MM.1S (cell line): ENCODE results near the gene MED27.

ENCODE experiments used
- DNase-seq: peaks from one replicate; pipeline ENCODE4 v3.0.0-alpha.2; 2015
- H2AFZ ChIP-seq: fragments of 300-600 bp; sonication (generic); 2 replicates; pipeline ENCODE4 v1.6.0; 2016; ENCODE audit warnings: antibody characterized with exemption, low read length
- H3F3A ChIP-seq: fragments of 300-600 bp; sonication (generic); 2 replicates; pipeline ENCODE4 v1.6.1; 2016; ENCODE audit warnings: mild to moderate bottlenecking, antibody characterized with exemption, low read length, moderate library complexity, mixed read lengths; ENCODE audit not compliant: insufficient read depth
- H3K27ac ChIP-seq: fragments of 300-600 bp; sonication (generic); 2 replicates; pipeline ENCODE4 v1.5.1; 2016; ENCODE audit warnings: mild to moderate bottlenecking, low read length
- H3K27me3 ChIP-seq: fragments of 300-600 bp; sonication (generic); replicated peaks from 2 replicates; pipeline ENCODE4 v1.6.0; 2016; ENCODE audit warnings: low read length; ENCODE audit not compliant: insufficient read depth
- H3K36me3 ChIP-seq: fragments of 300-600 bp; sonication (generic); replicated peaks from 2 replicates; pipeline ENCODE4 v1.6.1; 2016; ENCODE audit warnings: mild to moderate bottlenecking, low read length, mixed read lengths; ENCODE audit not compliant: insufficient read depth
- H3K4me1 ChIP-seq: fragments of 300-600 bp; sonication (generic); 2 replicates; pipeline ENCODE4 v1.6.1; 2016; ENCODE audit warnings: low read length, mixed read lengths
- H3K4me2 ChIP-seq: fragments of 300-600 bp; sonication (generic); 2 replicates; pipeline ENCODE4 v1.6.0; 2016; ENCODE audit warnings: low read depth, low read length
- H3K4me3 ChIP-seq: fragments of 300-600 bp; sonication (generic); 2 replicates; pipeline ENCODE4 v1.5.1; 2016; ENCODE audit warnings: low read length, mixed read lengths
- H3K79me2 ChIP-seq: fragments of 300-600 bp; sonication (generic); 2 replicates; pipeline ENCODE4 v1.6.1; 2016; ENCODE audit warnings: mixed run types, low read length, mixed read lengths
- H3K9ac ChIP-seq: fragments of 300-600 bp; sonication (generic); 2 replicates; pipeline ENCODE4 v1.6.1; 2016; ENCODE audit warnings: low read length, mixed read lengths
- H3K9me2 ChIP-seq: fragments of 300-600 bp; sonication (generic); replicated peaks from 2 replicates; pipeline ENCODE4 v1.6.1; 2016; ENCODE audit warnings: mild to moderate bottlenecking, low read length, mixed read lengths; ENCODE audit not compliant: insufficient read depth
- H3K9me3 ChIP-seq: fragments of 300-600 bp; sonication (generic); replicated peaks from 2 replicates; pipeline ENCODE4 v1.6.1; 2016; ENCODE audit warnings: mild to moderate bottlenecking, low read length, mixed read lengths; ENCODE audit not compliant: insufficient read depth
- H4K20me1 ChIP-seq: fragments of 300-600 bp; sonication (generic); 2 replicates; pipeline ENCODE4 v1.6.1; 2016; ENCODE audit warnings: mild to moderate bottlenecking, low read length, moderate library complexity, mixed read lengths; ENCODE audit not compliant: insufficient read depth
- CTCF ChIP-seq: fragments of 300-600 bp; sonication (generic); IDR thresholded peaks from 2 replicates; pipeline ENCODE4 v1.5.1; 2016; ENCODE audit warnings: antibody characterized with exemption, low read length, mixed read lengths
- EZH2 ChIP-seq: fragments of 300-600 bp; sonication (generic); optimal IDR thresholded peaks from 2 replicates; pipeline ENCODE3; 2017; ENCODE audit warnings: low read depth, mild to moderate bottlenecking, antibody characterized with exemption, low read length, mixed read lengths
- EZH2phosphoT487 ChIP-seq: fragments of 300-600 bp; sonication (generic); IDR thresholded peaks from 2 replicates; pipeline ENCODE4 v1.6.1; 2018; ENCODE audit warnings: antibody characterized with exemption, low read length

The MED27 gene

GRCh38 chr9:132008855-132009812, 70.5 kb downstream of the MED27 start:
- Histone ChIP-seq H4K20me1 (no peaks in the 10 kb centered on the region), H3K9me3 (no peaks in the 10 kb centered on the region), H3F3A (no peaks in the 10 kb centered on the region), H3K4me1 (no peaks in the 10 kb centered on the region), H3K27ac (no peak overlapping the region), H3K4me3 (no peak overlapping the region), H3K4me2 (no peak overlapping the region), H3K9ac (no peak overlapping the region), H3K9me2 (no peaks in the 10 kb centered on the region), H3K79me2 (no peaks in the 10 kb centered on the region), H3K36me3 (no peaks in the 10 kb centered on the region), H3K27me3 (no peaks in the 10 kb centered on the region), H2AFZ (no peak overlapping the region)
- no peak for DNase-seq
- TF ChIP-seq EZH2phosphoT487 (no peak), CTCF (no peak), EZH2 (no peak)

GRCh38 chr9:132008184-132008803, 71.4 kb downstream of the MED27 start:
- H3K36me3 ChIP-seq = no peaks in the 10 kb centered on the region
- H3K9me3 ChIP-seq = no peaks in the 10 kb centered on the region
- no peaks in the 10 kb centered on the region for H3K27me3 ChIP-seq
- no peaks in the 10 kb centered on the region for H3K4me1 ChIP-seq
- no peak for TF ChIP-seq EZH2
- TF ChIP-seq CTCF = no peak
- no peak for TF ChIP-seq EZH2phosphoT487
- H3K79me2 ChIP-seq = no peaks in the 10 kb centered on the region
- no peaks in the 10 kb centered on the region for H3K9me2 ChIP-seq
- H4K20me1 ChIP-seq = no peaks in the 10 kb centered on the region
- no peak overlapping the region for H3K9ac ChIP-seq
- H3K27ac ChIP-seq = no peak overlapping the region
- no peaks in the 10 kb centered on the region; the same call in 1 of the 2 replicates for H3F3A ChIP-seq
- DNase-seq = no peak
- H3K4me3 ChIP-seq = no peak overlapping the region
- no peak overlapping the region for H3K4me2 ChIP-seq
- no peak overlapping the region for H2AFZ ChIP-seq

GRCh38 chr9:132007371-132008025, 72.2 kb downstream of the MED27 start:
- no peak overlapping the region for H3K9ac ChIP-seq
- no peak overlapping the region for H3K27ac ChIP-seq
- no peaks in the 10 kb centered on the region for H3K27me3 ChIP-seq
- H2AFZ ChIP-seq = no peak overlapping the region
- no peak for DNase-seq
- H3K36me3 ChIP-seq = no peaks in the 10 kb centered on the region
- no peaks in the 10 kb centered on the region for H4K20me1 ChIP-seq
- H3K79me2 ChIP-seq = no peaks in the 10 kb centered on the region
- no peaks in the 10 kb centered on the region for H3K9me3 ChIP-seq
- H3K4me1 ChIP-seq = no peaks in the 10 kb centered on the region
- no peaks in the 10 kb centered on the region; the same call in 1 of the 2 replicates for H3F3A ChIP-seq
- no peak for TF ChIP-seq CTCF
- TF ChIP-seq EZH2 = no peak
- TF ChIP-seq EZH2phosphoT487 = no peak
- no peaks in the 10 kb centered on the region for H3K9me2 ChIP-seq
- 0 out of 2 replicates have a peak overlapping the region, but pooled peaks have one; percentile 6 for H3K4me2 ChIP-seq
- H3K4me3 ChIP-seq = no peak overlapping the region
